GM23338 (cell line): ENCODE measurements around the gene TMEM169. TPM values are rescaled to one million over a fixed set of nuclear protein-coding genes. Genes with fewer than 3 reads are reported as not detected.

ENCODE experiments used
- ATAC-seq: fragments of 200-7000 bp; cut with Tn5 transposase; 3 replicates; pipeline ENCODE4 v1.9.1; 2020
- DNase-seq: peaks from one replicate; pipeline ENCODE4 v3.0.0-alpha.2; 2015; ENCODE audit warnings: low spot score
- H2AFZ ChIP-seq: fragments of 200-600 bp; sonication (generic); 2 replicates; pipeline ENCODE4 v1.8.0; 2016; ENCODE audit warnings: antibody characterized with exemption, mild to moderate bottlenecking, moderate library complexity
- H3F3A ChIP-seq: fragments of 200-600 bp; sonication (generic); replicated peaks from 2 replicates; pipeline ENCODE4 v1.8.0; 2017; ENCODE audit warnings: antibody characterized with exemption, mixed run types, low read depth
- H3K27ac ChIP-seq: fragments of 200-600 bp; sonication (generic); 2 replicates; pipeline ENCODE4 v1.6.1; 2016; ENCODE audit warnings: low read depth
- H3K27me3 ChIP-seq: fragments of 200-600 bp; sonication (generic); 2 replicates; pipeline ENCODE4 v1.8.0; 2016; ENCODE audit warnings: mild to moderate bottlenecking, mixed run types, moderate library complexity; ENCODE audit not compliant: insufficient read depth
- H3K36me3 ChIP-seq: fragments of 200-600 bp; sonication (generic); 2 replicates; pipeline ENCODE4 v1.8.0; 2016; ENCODE audit warnings: mild to moderate bottlenecking; ENCODE audit not compliant: insufficient read depth
- H3K4me1 ChIP-seq: fragments of 200-600 bp; sonication (generic); 2 replicates; pipeline ENCODE4 v1.8.0; 2016; ENCODE audit warnings: mild to moderate bottlenecking, moderate library complexity; ENCODE audit not compliant: insufficient read depth
- H3K4me2 ChIP-seq: fragments of 200-600 bp; sonication (generic); 2 replicates; pipeline ENCODE4 v1.7.1; 2017; ENCODE audit warnings: mixed run types
- H3K4me3 ChIP-seq: fragments of 200-600 bp; sonication (generic); 2 replicates; pipeline ENCODE4 v1.6.1; 2016; ENCODE audit warnings: mixed run types
- H3K79me2 ChIP-seq: fragments of 200-600 bp; sonication (generic); replicated peaks from 2 replicates; pipeline ENCODE4 v1.8.0; 2017; ENCODE audit warnings: mild to moderate bottlenecking; ENCODE audit not compliant: insufficient read depth
- H3K9me2 ChIP-seq: fragments of 200-600 bp; sonication (generic); 2 replicates; pipeline ENCODE4 v1.8.0; 2017; ENCODE audit not compliant: insufficient read depth
- H4K20me1 ChIP-seq: fragments of 200-600 bp; sonication (generic); replicated peaks from 2 replicates; pipeline ENCODE4 v1.8.0; 2017; ENCODE audit warnings: mild to moderate bottlenecking; ENCODE audit not compliant: insufficient read depth
- H3K27ac Mint-ChIP-seq: 2 replicates; pipeline ENCODE4 v1.8.0; 2020; ENCODE audit warnings: inconsistent platforms, mild to moderate bottlenecking, moderate library complexity, mixed read lengths
- H3K27me3 Mint-ChIP-seq: 3 replicates; pipeline ENCODE4 v1.8.0; 2022; ENCODE audit warnings: low read depth, mild to moderate bottlenecking, moderate library complexity, mixed read lengths, inconsistent platforms; ENCODE audit not compliant: insufficient read depth, poor library complexity
- H3K36me3 Mint-ChIP-seq: 3 replicates; pipeline ENCODE4 v1.8.0; 2021; ENCODE audit warnings: low read depth, mild to moderate bottlenecking, inconsistent platforms, moderate library complexity, mixed read lengths
- H3K4me1 Mint-ChIP-seq: 3 replicates; pipeline ENCODE4 v1.8.0; 2020; ENCODE audit warnings: mild to moderate bottlenecking, inconsistent platforms, mixed read lengths
- H3K4me3 Mint-ChIP-seq: 3 replicates; pipeline ENCODE4 v1.8.0; 2021; ENCODE audit warnings: moderate library complexity, mild to moderate bottlenecking, inconsistent platforms, mixed read lengths
- H3K9me3 Mint-ChIP-seq: 3 replicates; pipeline ENCODE4 v1.8.0; 2020; ENCODE audit warnings: moderate library complexity, mild to moderate bottlenecking, inconsistent platforms, mixed read lengths
- CREB1 ChIP-seq: fragments of 250-450 bp; sonication (Bioruptor Pico); IDR thresholded peaks from 2 replicates; pipeline ENCODE4 v1.5.0; 2020; ENCODE audit warnings: low read depth, mild to moderate bottlenecking, moderate library complexity
- CTCF ChIP-seq, 2 experiments: fragments of 200-600 bp in 1 of 2; sonication (generic) in 1 of 2; conservative IDR thresholded peaks; 2 replicates each; pipeline versions ENCODE4 v1.5.1 to v1.6.1; 2016 to 2017; ENCODE audit warnings: antibody characterized with exemption in 2 of 2, low read depth in 2 of 2, mild to moderate bottlenecking in 2 of 2, moderate library complexity in 1 of 2
- ETS1 ChIP-seq: IDR thresholded peaks from 2 replicates; pipeline ENCODE4 v1.6.1; 2016; ENCODE audit warnings: antibody characterized with exemption
- EZH2 ChIP-seq: fragments of 200-600 bp; sonication (generic); IDR thresholded peaks from one replicate; pipeline ENCODE4 v1.8.0; 2017; ENCODE audit warnings: antibody characterized with exemption, mild to moderate bottlenecking, low read depth; ENCODE audit not compliant: unreplicated experiment
- EZH2phosphoT487 ChIP-seq: fragments of 200-600 bp; sonication (generic); IDR thresholded peaks from one replicate; pipeline ENCODE4 v1.8.1; 2018; ENCODE audit warnings: antibody characterized with exemption; ENCODE audit not compliant: unreplicated experiment
- JUNB ChIP-seq: IDR thresholded peaks from one replicate; pipeline ENCODE4 v1.6.1; 2016; ENCODE audit warnings: antibody characterized with exemption; ENCODE audit not compliant: unreplicated experiment
- NANOG ChIP-seq: IDR thresholded peaks from 2 replicates; pipeline ENCODE4 v1.6.1; 2016; ENCODE audit warnings: antibody characterized with exemption, borderline replicate concordance
- POLR2AphosphoS5 ChIP-seq: IDR thresholded peaks from 2 replicates; pipeline ENCODE4 v1.6.1; 2016; ENCODE audit warnings: antibody characterized with exemption, low read depth
- REST ChIP-seq: IDR thresholded peaks from one replicate; pipeline ENCODE4 v1.6.1; 2018; ENCODE audit warnings: antibody characterized with exemption; ENCODE audit not compliant: unreplicated experiment
- STAT1 ChIP-seq: IDR thresholded peaks from one replicate; pipeline ENCODE4 v1.6.1; 2016; ENCODE audit warnings: antibody characterized with exemption; ENCODE audit not compliant: unreplicated experiment
- ZNF114 ChIP-seq: fragments of 250-450 bp; sonication (Bioruptor Pico); IDR thresholded peaks from 2 replicates; pipeline ENCODE4 v1.5.0; 2020; ENCODE audit warnings: mild to moderate bottlenecking, moderate library complexity
- ZNF331 ChIP-seq: fragments of 250-450 bp; sonication (Bioruptor Pico); IDR thresholded peaks from 2 replicates; pipeline ENCODE4 v1.5.0; 2020; ENCODE audit warnings: low read depth, mild to moderate bottlenecking, moderate library complexity
- ZNF462 ChIP-seq: fragments of 250-450 bp; sonication (Bioruptor Pico); IDR thresholded peaks from 2 replicates; pipeline ENCODE4 v1.5.0; 2020; ENCODE audit warnings: mild to moderate bottlenecking, moderate library complexity
- polyA plus RNA-seq: library from polyadenylated mRNA; unstranded; fragments of >200 nt; fragmentation: Nextera tagmentation; extraction: Ambion mirVana; gene quantifications from 2 replicates; pipeline ENCODE4 v1.2.1, GENCODE V29; 2016
- total RNA-seq: library from RNA; depleted of rRNA; stranded (reverse); fragments of >200 nt; shearing (Covaris generic); gene quantifications from 2 replicates; pipeline ENCODE4 v1.2.3, GENCODE V29; 2014

Gene TMEM169
- total and polyA plus RNA-seq, 2 experiments from 2014 or later, result 1.4 to 3.9 TPM

- no peak overlapping the region for H2AFZ ChIP-seq
- no peaks in the 10 kb centered on the region; the same call in 2 of the 3 replicates for H3K9me3 Mint-ChIP-seq
- H3K4me3 ChIP-seq, result no peak overlapping the region
- no peak overlapping the region for H3K27ac ChIP-seq
- ATAC-seq (no peak), DNase-seq (no peak)
- no peak overlapping the region for H3K4me3 Mint-ChIP-seq
- TF ChIP-seq POLR2AphosphoS5 (no peak), CREB1 (no peak), JUNB (no peak), ZNF331 (no peak), CTCF (conservative IDR thresholded peaks at IDR 0.05; ENCODE audit: low read depth in 2 of 2) (no peak), EZH2 (no peak), ZNF114 (CRISPR knock-in tag) (no peak), REST (no peak), NANOG (no peak), ETS1 (no peak), ZNF462 (CRISPR knock-in tag) (no peak), STAT1 (no peak), EZH2phosphoT487 (no peak)
- no peaks in the 10 kb centered on the region for H3K27me3 ChIP-seq
- H3F3A ChIP-seq, result no peaks in the 10 kb centered on the region
- H3K4me2 ChIP-seq, result no peak overlapping the region
- H3K27me3 Mint-ChIP-seq, result no peaks in the 10 kb centered on the region
- H3K79me2 ChIP-seq, result no peaks in the 10 kb centered on the region; the same call in 1 of the 2 replicates
- H3K9me2 ChIP-seq, result no peaks in the 10 kb centered on the region
- H3K4me1 Mint-ChIP-seq, result peaks cover 8% of the 10 kb centered on the region
- H4K20me1 ChIP-seq, result peaks cover 8% of the 10 kb centered on the region
- no peaks in the 10 kb centered on the region for H3K36me3 Mint-ChIP-seq
- H3K4me1 ChIP-seq, result no peaks in the 10 kb centered on the region
- 0 out of 2 replicates have a peak, but pooled peaks cover 3% of the 10 kb centered on the region for H3K36me3 ChIP-seq
- no peak overlapping the region for H3K27ac Mint-ChIP-seq
These were observed 11.5 kb upstream of the TMEM169 start for GRCh38 chr2:216070195-216070594.
